ENCODE measurements around the gene MYH11.
"Not testable (repeated sequence)": the region's sequence is repeated elsewhere in the genome, so short reads cannot be mapped to it uniquely, and the experiment has no call there.

The MYH11 gene

GRCh38 chr16:15672514-15673167, 184.2 kb downstream of the MYH11 start:
- no peak for TF ChIP-seq CTCF (IDR thresholded peaks at IDR 0.05; ENCODE audit: control insufficient read depth, insufficient read depth, low read depth, low read length, missing control alignments)
- DNase-seq (ENCODE audit: low read depth) = peak; percentile 92
- H3K4me3 ChIP-seq (ENCODE audit: control insufficient read depth, low read depth, low read length) = no peak overlapping the region

- H3K4me3 ChIP-seq (ENCODE audit: control insufficient read depth, low read depth, low read length); DNase-seq (ENCODE audit: low read depth): not testable (repeated sequence)
These were observed 184.7 kb downstream of the MYH11 start for GRCh38 chr16:15672127-15672513.

GRCh38 chr16:15671530-15672117, 185.2 kb downstream of the MYH11 start:
- TF ChIP-seq CTCF (IDR thresholded peaks at IDR 0.05; ENCODE audit: control insufficient read depth, insufficient read depth, low read depth, low read length, missing control alignments) = no peak
- DNase-seq (ENCODE audit: low read depth) = no peak
- H3K4me3 ChIP-seq (ENCODE audit: control insufficient read depth, low read depth, low read length) = no peak overlapping the region

- no peak for TF ChIP-seq CTCF (IDR thresholded peaks at IDR 0.05; ENCODE audit: control insufficient read depth, insufficient read depth, low read depth, low read length, missing control alignments)
- H3K4me3 ChIP-seq (ENCODE audit: control insufficient read depth, low read depth, low read length) = no peak overlapping the region
- DNase-seq (ENCODE audit: low read depth) = no peak
These were observed 189.6 kb downstream of the MYH11 start for GRCh38 chr16:15667091-15667742.

GRCh38 chr16:15665107-15665506, 191.7 kb downstream of the MYH11 start:
- no peak for TF ChIP-seq CTCF (IDR thresholded peaks at IDR 0.05; ENCODE audit: control insufficient read depth, insufficient read depth, low read depth, low read length, missing control alignments)
- H3K4me3 ChIP-seq (ENCODE audit: control insufficient read depth, low read depth, low read length) = no peak overlapping the region
- no peak for DNase-seq (ENCODE audit: low read depth)

- TF ChIP-seq CTCF (IDR thresholded peaks at IDR 0.05; ENCODE audit: control insufficient read depth, insufficient read depth, low read depth, low read length, missing control alignments) = no peak
- DNase-seq (ENCODE audit: low read depth) = no peak
- H3K4me3 ChIP-seq (ENCODE audit: control insufficient read depth, low read depth, low read length) = no peak overlapping the region
These were observed 196.6 kb downstream of the MYH11 start for GRCh38 chr16:15660203-15660601.

GRCh38 chr16:15658556-15658955, 198.3 kb downstream of the MYH11 start:
- DNase-seq (ENCODE audit: low read depth) = no peak
- no peak for TF ChIP-seq CTCF (IDR thresholded peaks at IDR 0.05; ENCODE audit: control insufficient read depth, insufficient read depth, low read depth, low read length, missing control alignments)
- H3K4me3 ChIP-seq (ENCODE audit: control insufficient read depth, low read depth, low read length) = no peak overlapping the region

Data from AG09309 (cell line).